Measurements from ENCODE around the gene CCNY.

CCNY gene

GRCh38 chr10:35367982-35368381, 31.7 kb downstream of the CCNY start:
- H3K36me3 ChIP-seq (ENCODE audit: insufficient read depth) = no peaks in the 10 kb centered on the region
- no peak overlapping the region for H3K4me2 ChIP-seq
- no peak overlapping the region for H3K9ac ChIP-seq
- no peak overlapping the region for H3K4me3 ChIP-seq (IDR thresholded peaks at IDR 0.05; ENCODE audit: insufficient read depth, low read depth, low read length)
- H3K27ac ChIP-seq = no peak overlapping the region
- no peaks in the 10 kb centered on the region for H4K20me1 ChIP-seq (ENCODE audit: insufficient read depth)
- H2AFZ ChIP-seq (ENCODE audit: low read depth) = no peak overlapping the region
- no peaks in the 10 kb centered on the region for H3K27me3 ChIP-seq (ENCODE audit: insufficient read depth, low read depth)
- H3K79me2 ChIP-seq (ENCODE audit: insufficient read depth, low read depth) = peaks cover 14% of the 10 kb centered on the region; the same call in 1 of the 2 replicates
- no peak for TF ChIP-seq CTCF (conservative IDR thresholded peaks at IDR 0.05; ENCODE audit: low read depth, low read length)
- no peaks in the 10 kb centered on the region for H3K4me1 ChIP-seq (ENCODE audit: low read depth, poor library complexity, severe bottlenecking)

GRCh38 chr10:35368485-35369048, 32.3 kb downstream of the CCNY start:
- no peaks in the 10 kb centered on the region for H3K27me3 ChIP-seq (ENCODE audit: insufficient read depth, low read depth)
- H3K36me3 ChIP-seq (ENCODE audit: insufficient read depth) = no peaks in the 10 kb centered on the region
- no peak overlapping the region for H3K27ac ChIP-seq
- H3K4me2 ChIP-seq = no peak overlapping the region
- no peak overlapping the region for H3K4me3 ChIP-seq (IDR thresholded peaks at IDR 0.05; ENCODE audit: insufficient read depth, low read depth, low read length)
- H3K79me2 ChIP-seq (ENCODE audit: insufficient read depth, low read depth) = peaks cover 14% of the 10 kb centered on the region; the same call in 1 of the 2 replicates
- no peaks in the 10 kb centered on the region for H3K4me1 ChIP-seq (ENCODE audit: low read depth, poor library complexity, severe bottlenecking)
- H2AFZ ChIP-seq (ENCODE audit: low read depth) = no peak overlapping the region
- H4K20me1 ChIP-seq (ENCODE audit: insufficient read depth) = no peaks in the 10 kb centered on the region
- TF ChIP-seq CTCF (conservative IDR thresholded peaks at IDR 0.05; ENCODE audit: low read depth, low read length) = no peak
- H3K9ac ChIP-seq = no peak overlapping the region

- no peak for TF ChIP-seq CTCF (conservative IDR thresholded peaks at IDR 0.05; ENCODE audit: low read depth, low read length)
- H3K4me2 ChIP-seq = no peak overlapping the region
Observed at GRCh38 chr10:35369049-35369611, 32.8 kb downstream of the CCNY start.

GRCh38 chr10:35371731-35372130, 35.4 kb downstream of the CCNY start:
- H3K9ac ChIP-seq = no peak overlapping the region
- H3K79me2 ChIP-seq (ENCODE audit: insufficient read depth, low read depth) = no peaks in the 10 kb centered on the region; the same call in 1 of the 2 replicates
- H3K4me2 ChIP-seq = no peak overlapping the region
- H3K27me3 ChIP-seq (ENCODE audit: insufficient read depth, low read depth) = no peaks in the 10 kb centered on the region
- H3K36me3 ChIP-seq (ENCODE audit: insufficient read depth) = no peaks in the 10 kb centered on the region
- TF ChIP-seq CTCF (conservative IDR thresholded peaks at IDR 0.05; ENCODE audit: low read depth, low read length) = no peak
- H3K4me3 ChIP-seq (IDR thresholded peaks at IDR 0.05; ENCODE audit: insufficient read depth, low read depth, low read length) = no peak overlapping the region
- no peaks in the 10 kb centered on the region for H3K4me1 ChIP-seq (ENCODE audit: low read depth, poor library complexity, severe bottlenecking)
- H3K27ac ChIP-seq = no peak overlapping the region
- no peaks in the 10 kb centered on the region for H4K20me1 ChIP-seq (ENCODE audit: insufficient read depth)
- H2AFZ ChIP-seq (ENCODE audit: low read depth) = no peak overlapping the region

More at GRCh38 chr10:35369049-35369611, 32.8 kb downstream of the CCNY start:
- H3K4me3 ChIP-seq (IDR thresholded peaks at IDR 0.05; ENCODE audit: insufficient read depth, low read depth, low read length) = no peak overlapping the region
- H3K9ac ChIP-seq = no peak overlapping the region
- no peaks in the 10 kb centered on the region for H3K36me3 ChIP-seq (ENCODE audit: insufficient read depth)
- H3K4me1 ChIP-seq (ENCODE audit: low read depth, poor library complexity, severe bottlenecking) = no peaks in the 10 kb centered on the region
- H2AFZ ChIP-seq (ENCODE audit: low read depth) = no peak overlapping the region
- H3K27me3 ChIP-seq (ENCODE audit: insufficient read depth, low read depth) = no peaks in the 10 kb centered on the region
- H4K20me1 ChIP-seq (ENCODE audit: insufficient read depth) = no peaks in the 10 kb centered on the region
- peaks cover 14% of the 10 kb centered on the region; the same call in 1 of the 2 replicates for H3K79me2 ChIP-seq (ENCODE audit: insufficient read depth, low read depth)
- H3K27ac ChIP-seq = no peak overlapping the region

All from KMS-11 (cell line).